NCI-H187 treated with DMSO at 0.1 percent for 48 hours (cell line): ENCODE data around the gene AFF3.
"Not testable (repeated sequence)": the region's sequence is repeated elsewhere in the genome, so short reads cannot be mapped to it uniquely, and the experiment has no call there.

ENCODE experiments used
- DNase-seq: peaks from one replicate; lab custom pipeline; 2025; lab: John Stamatoyannopoulos, UW

Gene AFF3

GRCh38 chr2:99927690-99928207, 214.6 kb downstream of the AFF3 start:
- DNase-seq, result not testable (repeated sequence)

GRCh38 chr2:99926986-99927385, 215.4 kb downstream of the AFF3 start:
- DNase-seq, result no peak

- no peak for DNase-seq
These were observed 216.4 kb downstream of the AFF3 start for GRCh38 chr2:99925960-99926359.

GRCh38 chr2:99922664-99923063, 219.7 kb downstream of the AFF3 start:
- DNase-seq, result no peak

- no peak for DNase-seq
These were observed 220.5 kb downstream of the AFF3 start for GRCh38 chr2:99921903-99922302.

- DNase-seq, result no peak
These were observed 224.0 kb downstream of the AFF3 start for GRCh38 chr2:99918389-99918788.

- no peak for DNase-seq
These were observed 227.2 kb downstream of the AFF3 start for GRCh38 chr2:99915108-99915675.

GRCh38 chr2:99911736-99912135, 230.7 kb downstream of the AFF3 start:
- DNase-seq, result no peak

GRCh38 chr2:99910902-99911301, 231.5 kb downstream of the AFF3 start:
- DNase-seq, result no peak

GRCh38 chr2:99905636-99906035, 236.8 kb downstream of the AFF3 start:
- DNase-seq, result no peak

- DNase-seq, result no peak
These were observed 237.4 kb downstream of the AFF3 start for GRCh38 chr2:99905025-99905424.

- DNase-seq, result no peak
These were observed 238.4 kb downstream of the AFF3 start for GRCh38 chr2:99903981-99904380.

- no peak for DNase-seq
These were observed 241.8 kb downstream of the AFF3 start for GRCh38 chr2:99900556-99900955.

GRCh38 chr2:99899882-99900281, 242.5 kb downstream of the AFF3 start:
- DNase-seq, result peak; percentile 32

GRCh38 chr2:99899058-99899855, 243.1 kb downstream of the AFF3 start:
- DNase-seq, result no peak

- no peak for DNase-seq
These were observed 243.9 kb downstream of the AFF3 start for GRCh38 chr2:99898336-99899048.

- DNase-seq, result no peak
These were observed 251.0 kb downstream of the AFF3 start for GRCh38 chr2:99891428-99891780.

GRCh38 chr2:99890568-99891427, 251.6 kb downstream of the AFF3 start:
- no peak for DNase-seq

- DNase-seq, result no peak
These were observed 253.8 kb downstream of the AFF3 start for GRCh38 chr2:99888617-99889016.

GRCh38 chr2:99886418-99886817, 256.0 kb downstream of the AFF3 start:
- DNase-seq, result no peak

- no peak for DNase-seq
These were observed 259.0 kb downstream of the AFF3 start for GRCh38 chr2:99883358-99883757.
